ENCODE measurements around the gene CCNF.

DNA sequence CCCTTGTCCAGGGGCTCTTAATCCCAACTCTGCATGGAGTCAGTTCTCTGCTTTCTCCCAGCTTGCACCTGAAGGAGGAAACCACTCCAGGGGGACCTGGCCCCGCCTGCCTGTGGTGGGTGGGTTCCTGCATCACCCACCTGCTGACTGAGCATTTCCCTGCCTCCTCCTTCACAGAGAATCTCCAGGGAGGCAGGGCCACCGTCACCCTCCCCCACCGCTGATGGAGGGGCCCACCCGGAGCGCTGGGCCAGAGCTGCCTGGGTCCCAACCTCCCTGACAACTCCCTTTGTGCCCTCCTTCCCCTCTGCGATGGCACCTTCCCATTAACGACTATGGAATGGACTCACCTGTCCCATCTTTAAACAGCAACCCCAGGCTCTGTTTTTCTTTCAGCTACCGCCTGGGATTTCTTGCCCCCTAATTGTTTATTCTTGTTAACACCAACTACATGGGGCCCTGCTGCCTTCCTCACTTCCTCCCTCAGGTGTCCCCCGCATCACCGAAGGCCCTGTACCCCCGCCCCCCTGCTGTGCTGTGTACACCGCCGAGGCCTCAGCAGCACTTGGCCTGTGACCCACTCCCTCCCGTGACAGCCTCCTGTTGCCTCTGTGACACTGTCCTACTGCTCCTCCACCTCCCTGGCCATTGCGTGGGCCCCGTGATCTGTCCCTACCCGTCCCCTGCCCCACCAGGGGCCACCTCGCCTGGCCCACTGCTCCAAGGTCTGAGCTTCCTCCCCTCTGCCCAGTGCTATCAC lies 29.8 kb downstream of the CCNF start:
- no peak for TF ChIP-seq POLR2A (IDR thresholded peaks at IDR 0.05)
- TF ChIP-seq, protein P1, sequence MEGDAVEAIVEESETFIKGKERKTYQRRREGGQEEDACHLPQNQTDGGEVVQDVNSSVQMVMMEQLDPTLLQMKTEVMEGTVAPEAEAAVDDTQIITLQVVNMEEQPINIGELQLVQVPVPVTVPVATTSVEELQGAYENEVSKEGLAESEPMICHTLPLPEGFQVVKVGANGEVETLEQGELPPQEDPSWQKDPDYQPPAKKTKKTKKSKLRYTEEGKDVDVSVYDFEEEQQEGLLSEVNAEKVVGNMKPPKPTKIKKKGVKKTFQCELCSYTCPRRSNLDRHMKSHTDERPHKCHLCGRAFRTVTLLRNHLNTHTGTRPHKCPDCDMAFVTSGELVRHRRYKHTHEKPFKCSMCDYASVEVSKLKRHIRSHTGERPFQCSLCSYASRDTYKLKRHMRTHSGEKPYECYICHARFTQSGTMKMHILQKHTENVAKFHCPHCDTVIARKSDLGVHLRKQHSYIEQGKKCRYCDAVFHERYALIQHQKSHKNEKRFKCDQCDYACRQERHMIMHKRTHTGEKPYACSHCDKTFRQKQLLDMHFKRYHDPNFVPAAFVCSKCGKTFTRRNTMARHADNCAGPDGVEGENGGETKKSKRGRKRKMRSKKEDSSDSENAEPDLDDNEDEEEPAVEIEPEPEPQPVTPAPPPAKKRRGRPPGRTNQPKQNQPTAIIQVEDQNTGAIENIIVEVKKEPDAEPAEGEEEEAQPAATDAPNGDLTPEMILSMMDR (IDR thresholded peaks at IDR 0.05) = no peak
